Upper lobe of left lung (tissue), 4 donors: ENCODE data around the gene PLCL2.

Source experiments
- CTCF ChIP-seq, 6 experiments: fragments of 450-650 bp in 4 of 6; fragments of 200-600 bp in 2 of 6; sonication (generic) in 2 of 6; IDR thresholded peaks; one replicate each; pipeline ENCODE4 v1.5.1; 2016 to 2019; ENCODE audit warnings: antibody characterized with exemption in 6 of 6
- POLR2AphosphoS5 ChIP-seq, 2 donors: sonication (generic); formaldehyde crosslinking; IDR thresholded peaks; one replicate each; pipeline ENCODE4 v1.5.1; 2017; ENCODE audit warnings: antibody characterized with exemption in 2 of 2

GRCh38 chr3:17062736-17063135 lies 178.0 kb downstream of the PLCL2 start:
- TF ChIP-seq CTCF (IDR thresholded peaks at IDR 0.05): no peak
- no peak for TF ChIP-seq POLR2AphosphoS5 (IDR thresholded peaks at IDR 0.05)
